Measurements from ENCODE around the gene PRKD2.

DNA sequence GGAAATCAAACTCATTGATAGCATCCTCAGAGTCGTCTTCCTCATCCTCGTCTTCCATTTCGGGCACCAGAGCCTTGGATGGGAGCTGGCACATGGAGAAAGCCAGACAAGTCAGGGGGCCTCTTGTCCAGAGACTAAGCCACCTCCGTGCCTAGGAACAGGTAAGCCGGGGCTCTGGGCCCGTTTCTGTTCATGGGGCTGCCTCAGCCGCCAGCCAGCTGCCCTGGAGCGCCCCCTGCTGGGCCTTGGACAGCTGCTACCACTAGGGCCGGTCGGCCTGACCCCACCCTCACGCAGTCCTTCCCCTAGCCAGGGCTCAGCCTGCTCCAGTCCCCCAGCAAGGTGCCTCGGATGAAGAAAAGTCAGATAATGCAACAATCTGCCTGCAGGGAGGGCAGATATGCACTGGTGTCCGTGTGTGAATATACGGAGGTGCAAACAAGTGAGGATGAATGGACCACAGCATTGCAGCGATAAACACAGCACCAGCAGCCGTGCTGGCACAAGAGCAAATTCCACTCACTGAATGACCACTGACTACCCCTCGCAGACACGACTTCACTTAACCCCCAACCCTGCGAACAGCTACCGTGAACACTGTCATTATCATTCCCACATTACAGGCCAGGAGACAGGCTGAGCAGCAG, 11.9 kb upstream of the PRKD2 start:
- TF ChIP-seq, protein P1, sequence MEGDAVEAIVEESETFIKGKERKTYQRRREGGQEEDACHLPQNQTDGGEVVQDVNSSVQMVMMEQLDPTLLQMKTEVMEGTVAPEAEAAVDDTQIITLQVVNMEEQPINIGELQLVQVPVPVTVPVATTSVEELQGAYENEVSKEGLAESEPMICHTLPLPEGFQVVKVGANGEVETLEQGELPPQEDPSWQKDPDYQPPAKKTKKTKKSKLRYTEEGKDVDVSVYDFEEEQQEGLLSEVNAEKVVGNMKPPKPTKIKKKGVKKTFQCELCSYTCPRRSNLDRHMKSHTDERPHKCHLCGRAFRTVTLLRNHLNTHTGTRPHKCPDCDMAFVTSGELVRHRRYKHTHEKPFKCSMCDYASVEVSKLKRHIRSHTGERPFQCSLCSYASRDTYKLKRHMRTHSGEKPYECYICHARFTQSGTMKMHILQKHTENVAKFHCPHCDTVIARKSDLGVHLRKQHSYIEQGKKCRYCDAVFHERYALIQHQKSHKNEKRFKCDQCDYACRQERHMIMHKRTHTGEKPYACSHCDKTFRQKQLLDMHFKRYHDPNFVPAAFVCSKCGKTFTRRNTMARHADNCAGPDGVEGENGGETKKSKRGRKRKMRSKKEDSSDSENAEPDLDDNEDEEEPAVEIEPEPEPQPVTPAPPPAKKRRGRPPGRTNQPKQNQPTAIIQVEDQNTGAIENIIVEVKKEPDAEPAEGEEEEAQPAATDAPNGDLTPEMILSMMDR (IDR thresholded peaks at IDR 0.05; ENCODE audit: low read depth, low read length, missing input control), result peak; percentile 76
- TF ChIP-seq, protein P2, sequence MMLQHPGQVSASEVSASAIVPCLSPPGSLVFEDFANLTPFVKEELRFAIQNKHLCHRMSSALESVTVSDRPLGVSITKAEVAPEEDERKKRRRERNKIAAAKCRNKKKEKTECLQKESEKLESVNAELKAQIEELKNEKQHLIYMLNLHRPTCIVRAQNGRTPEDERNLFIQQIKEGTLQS (IDR thresholded peaks at IDR 0.05), result no peak
- TF ChIP-seq TAF1 (conservative IDR thresholded peaks at IDR 0.05), result no peak
- TF ChIP-seq RAD21 (IDR thresholded peaks at IDR 0.05), result peak; percentile 79 to 88
- TF ChIP-seq, protein P3, sequence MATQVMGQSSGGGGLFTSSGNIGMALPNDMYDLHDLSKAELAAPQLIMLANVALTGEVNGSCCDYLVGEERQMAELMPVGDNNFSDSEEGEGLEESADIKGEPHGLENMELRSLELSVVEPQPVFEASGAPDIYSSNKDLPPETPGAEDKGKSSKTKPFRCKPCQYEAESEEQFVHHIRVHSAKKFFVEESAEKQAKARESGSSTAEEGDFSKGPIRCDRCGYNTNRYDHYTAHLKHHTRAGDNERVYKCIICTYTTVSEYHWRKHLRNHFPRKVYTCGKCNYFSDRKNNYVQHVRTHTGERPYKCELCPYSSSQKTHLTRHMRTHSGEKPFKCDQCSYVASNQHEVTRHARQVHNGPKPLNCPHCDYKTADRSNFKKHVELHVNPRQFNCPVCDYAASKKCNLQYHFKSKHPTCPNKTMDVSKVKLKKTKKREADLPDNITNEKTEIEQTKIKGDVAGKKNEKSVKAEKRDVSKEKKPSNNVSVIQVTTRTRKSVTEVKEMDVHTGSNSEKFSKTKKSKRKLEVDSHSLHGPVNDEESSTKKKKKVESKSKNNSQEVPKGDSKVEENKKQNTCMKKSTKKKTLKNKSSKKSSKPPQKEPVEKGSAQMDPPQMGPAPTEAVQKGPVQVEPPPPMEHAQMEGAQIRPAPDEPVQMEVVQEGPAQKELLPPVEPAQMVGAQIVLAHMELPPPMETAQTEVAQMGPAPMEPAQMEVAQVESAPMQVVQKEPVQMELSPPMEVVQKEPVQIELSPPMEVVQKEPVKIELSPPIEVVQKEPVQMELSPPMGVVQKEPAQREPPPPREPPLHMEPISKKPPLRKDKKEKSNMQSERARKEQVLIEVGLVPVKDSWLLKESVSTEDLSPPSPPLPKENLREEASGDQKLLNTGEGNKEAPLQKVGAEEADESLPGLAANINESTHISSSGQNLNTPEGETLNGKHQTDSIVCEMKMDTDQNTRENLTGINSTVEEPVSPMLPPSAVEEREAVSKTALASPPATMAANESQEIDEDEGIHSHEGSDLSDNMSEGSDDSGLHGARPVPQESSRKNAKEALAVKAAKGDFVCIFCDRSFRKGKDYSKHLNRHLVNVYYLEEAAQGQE (IDR thresholded peaks at IDR 0.05), result no peak
- TF ChIP-seq SP1 (IDR thresholded peaks at IDR 0.05), result no peak
- TF ChIP-seq YY1 (IDR thresholded peaks at IDR 0.05), result no peak
- no peak for TF ChIP-seq JUND (IDR thresholded peaks at IDR 0.05)
- TF ChIP-seq, protein P4, sequence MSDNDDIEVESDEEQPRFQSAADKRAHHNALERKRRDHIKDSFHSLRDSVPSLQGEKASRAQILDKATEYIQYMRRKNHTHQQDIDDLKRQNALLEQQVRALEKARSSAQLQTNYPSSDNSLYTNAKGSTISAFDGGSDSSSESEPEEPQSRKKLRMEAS (IDR thresholded peaks at IDR 0.05), result no peak
- TF ChIP-seq RXRA (IDR thresholded peaks at IDR 0.05), result no peak
- TF ChIP-seq, protein P5, sequence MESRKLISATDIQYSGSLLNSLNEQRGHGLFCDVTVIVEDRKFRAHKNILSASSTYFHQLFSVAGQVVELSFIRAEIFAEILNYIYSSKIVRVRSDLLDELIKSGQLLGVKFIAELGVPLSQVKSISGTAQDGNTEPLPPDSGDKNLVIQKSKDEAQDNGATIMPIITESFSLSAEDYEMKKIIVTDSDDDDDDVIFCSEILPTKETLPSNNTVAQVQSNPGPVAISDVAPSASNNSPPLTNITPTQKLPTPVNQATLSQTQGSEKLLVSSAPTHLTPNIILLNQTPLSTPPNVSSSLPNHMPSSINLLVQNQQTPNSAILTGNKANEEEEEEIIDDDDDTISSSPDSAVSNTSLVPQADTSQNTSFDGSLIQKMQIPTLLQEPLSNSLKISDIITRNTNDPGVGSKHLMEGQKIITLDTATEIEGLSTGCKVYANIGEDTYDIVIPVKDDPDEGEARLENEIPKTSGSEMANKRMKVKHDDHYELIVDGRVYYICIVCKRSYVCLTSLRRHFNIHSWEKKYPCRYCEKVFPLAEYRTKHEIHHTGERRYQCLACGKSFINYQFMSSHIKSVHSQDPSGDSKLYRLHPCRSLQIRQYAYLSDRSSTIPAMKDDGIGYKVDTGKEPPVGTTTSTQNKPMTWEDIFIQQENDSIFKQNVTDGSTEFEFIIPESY (IDR thresholded peaks at IDR 0.05), result no peak

Measured in liver (tissue), 3 donors.